HG02678 (cell line): ENCODE measurements around the gene NOX3.

Source experiments
- ATAC-seq: cut with Tn5 transposase; IDR thresholded peaks from one replicate; pipeline ENCODE4 v1.9.1; 2021; ENCODE audit warnings: mild to moderate bottlenecking, moderate library complexity; ENCODE audit not compliant: unreplicated experiment

The NOX3 gene

GRCh38 chr6:155436981-155437749 is 18.5 kb downstream of the NOX3 start:
- ATAC-seq: no peak

GRCh38 chr6:155434829-155435423 is 20.7 kb downstream of the NOX3 start:
- ATAC-seq: no peak

- ATAC-seq: no peak
These were observed 21.5 kb downstream of the NOX3 start for GRCh38 chr6:155434096-155434495.

- ATAC-seq: no peak
These were observed 23.3 kb downstream of the NOX3 start for GRCh38 chr6:155432293-155432692.

- ATAC-seq: no peak
These were observed 26.2 kb downstream of the NOX3 start for GRCh38 chr6:155429321-155429893.

- ATAC-seq: no peak
These were observed 29.2 kb downstream of the NOX3 start for GRCh38 chr6:155426408-155426945.

- no peak for ATAC-seq
These were observed 31.5 kb downstream of the NOX3 start for GRCh38 chr6:155424181-155424580.

GRCh38 chr6:155422635-155423034 is 33.0 kb downstream of the NOX3 start:
- no peak for ATAC-seq

- no peak for ATAC-seq
These were observed 35.1 kb downstream of the NOX3 start for GRCh38 chr6:155420492-155420891.

- ATAC-seq: no peak
These were observed 36.5 kb downstream of the NOX3 start for GRCh38 chr6:155419161-155419560.

GRCh38 chr6:155418017-155418761 is 37.5 kb downstream of the NOX3 start:
- peak; percentile 69 for ATAC-seq

GRCh38 chr6:155417454-155417853 is 38.2 kb downstream of the NOX3 start:
- ATAC-seq: no peak

GRCh38 chr6:155415953-155416352 is 39.7 kb downstream of the NOX3 start:
- no peak for ATAC-seq

- ATAC-seq: no peak
These were observed 41.6 kb downstream of the NOX3 start for GRCh38 chr6:155414049-155414448.

- no peak for ATAC-seq
These were observed 43.3 kb downstream of the NOX3 start for GRCh38 chr6:155412335-155412734.

GRCh38 chr6:155411154-155412052 is 44.2 kb downstream of the NOX3 start:
- no peak for ATAC-seq

GRCh38 chr6:155409391-155409790 is 46.2 kb downstream of the NOX3 start:
- no peak for ATAC-seq

- ATAC-seq: no peak
These were observed 46.7 kb downstream of the NOX3 start for GRCh38 chr6:155408981-155409380.

- no peak for ATAC-seq
These were observed 47.4 kb downstream of the NOX3 start for GRCh38 chr6:155408231-155408630.

GRCh38 chr6:155406801-155407200 is 48.8 kb downstream of the NOX3 start:
- no peak for ATAC-seq
